Measurements from ENCODE around the gene FOSB. TPM values are rescaled to one million over a fixed set of nuclear protein-coding genes. Genes with fewer than 3 reads are reported as not detected.

Gene FOSB
- total and polyA plus RNA-seq, 9 of the 15 experiments (the other 6 are each of a cell fraction or from before 2014, with no cell fraction given): 0.11 to 2.7 (median 0.73) TPM

DNA sequence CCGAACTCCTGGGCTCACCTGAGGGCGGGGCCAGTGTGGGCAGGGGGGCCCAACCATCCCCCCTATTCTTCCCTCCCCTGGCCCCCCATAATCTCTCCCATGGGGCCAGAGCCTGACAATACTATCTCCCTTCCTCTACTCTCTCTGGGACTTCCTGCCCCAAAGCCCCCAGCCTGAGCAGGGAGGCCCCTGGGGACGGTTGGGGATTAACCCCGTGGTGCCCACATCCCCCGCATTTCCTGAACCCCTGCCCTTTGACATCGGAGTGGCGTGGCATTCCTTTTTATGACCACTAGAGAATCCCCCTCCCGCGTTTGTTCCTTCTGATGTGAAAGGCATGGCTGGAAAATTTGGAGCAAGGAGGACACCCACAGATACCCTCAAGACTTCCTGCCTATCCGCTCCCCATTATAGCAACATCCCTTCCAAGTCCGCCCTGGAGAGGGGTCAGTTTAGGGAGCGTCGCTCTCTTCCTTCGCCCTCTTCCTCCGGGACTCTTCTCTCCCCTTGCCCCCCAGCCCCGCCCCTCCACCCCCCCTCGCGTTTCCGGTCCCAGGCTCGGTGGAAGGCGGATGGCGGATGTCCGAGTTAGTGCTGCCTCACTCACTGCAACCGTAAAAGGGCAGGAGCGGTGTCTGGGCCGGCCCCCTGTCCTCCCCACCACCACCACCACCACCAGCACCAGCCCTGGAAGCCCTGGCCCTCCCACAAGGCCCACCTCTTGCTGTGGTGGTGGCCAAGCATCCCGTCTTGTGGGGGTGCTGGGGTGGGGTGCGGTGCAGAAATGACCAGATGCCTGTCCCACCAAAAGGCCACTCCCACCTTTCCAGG lies 41.3 kb downstream of the FOSB start (continued):
- peak in 1 of 2 experiments; percentile 33; a peak in 2 of 4 replicates for TF ChIP-seq SIN3A (IDR thresholded peaks at IDR 0.05; ENCODE audit: borderline replicate concordance in 2 of 2, control insufficient read depth in 1 of 2, low read depth in 2 of 2, low read length in 2 of 2)
- peak; percentile 56 for TF ChIP-seq GABPB1 (CRISPR knock-in tag; IDR thresholded peaks at IDR 0.05)
- TF ChIP-seq PHB (CRISPR knock-in tag; IDR thresholded peaks at IDR 0.05): no peak
- TF ChIP-seq SMAD1 (IDR thresholded peaks at IDR 0.05; ENCODE audit: low read depth, low read length, partially characterized antibody): peak; percentile 31
- no peak for TF ChIP-seq RAD51 (IDR thresholded peaks at IDR 0.05; ENCODE audit: borderline replicate concordance, low read depth)
- TF ChIP-seq SREBF1 (IDR thresholded peaks at IDR 0.05; ENCODE audit: borderline replicate concordance, low read depth, low read length): 0 out of 2 replicates have a peak, but pooled peaks have one; percentile 16
- 0 out of 2 replicates have a peak, but pooled peaks have one; percentile 31 for TF ChIP-seq E2F3 (CRISPR knock-in tag; IDR thresholded peaks at IDR 0.05)
- TF ChIP-seq, protein P1, sequence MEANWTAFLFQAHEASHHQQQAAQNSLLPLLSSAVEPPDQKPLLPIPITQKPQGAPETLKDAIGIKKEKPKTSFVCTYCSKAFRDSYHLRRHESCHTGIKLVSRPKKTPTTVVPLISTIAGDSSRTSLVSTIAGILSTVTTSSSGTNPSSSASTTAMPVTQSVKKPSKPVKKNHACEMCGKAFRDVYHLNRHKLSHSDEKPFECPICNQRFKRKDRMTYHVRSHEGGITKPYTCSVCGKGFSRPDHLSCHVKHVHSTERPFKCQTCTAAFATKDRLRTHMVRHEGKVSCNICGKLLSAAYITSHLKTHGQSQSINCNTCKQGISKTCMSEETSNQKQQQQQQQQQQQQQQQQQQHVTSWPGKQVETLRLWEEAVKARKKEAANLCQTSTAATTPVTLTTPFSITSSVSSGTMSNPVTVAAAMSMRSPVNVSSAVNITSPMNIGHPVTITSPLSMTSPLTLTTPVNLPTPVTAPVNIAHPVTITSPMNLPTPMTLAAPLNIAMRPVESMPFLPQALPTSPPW (CRISPR knock-in tag; IDR thresholded peaks at IDR 0.05): peak; percentile 100
- TF ChIP-seq ZNF165 (CRISPR knock-in tag; IDR thresholded peaks at IDR 0.05; ENCODE audit: borderline replicate concordance): 0 out of 2 replicates have a peak, but pooled peaks have one; percentile 46
- peak; percentile 92 for TF ChIP-seq GABPA (tag; conservative IDR thresholded peaks at IDR 0.05; ENCODE audit: low read depth)
- TF ChIP-seq, protein P2, sequence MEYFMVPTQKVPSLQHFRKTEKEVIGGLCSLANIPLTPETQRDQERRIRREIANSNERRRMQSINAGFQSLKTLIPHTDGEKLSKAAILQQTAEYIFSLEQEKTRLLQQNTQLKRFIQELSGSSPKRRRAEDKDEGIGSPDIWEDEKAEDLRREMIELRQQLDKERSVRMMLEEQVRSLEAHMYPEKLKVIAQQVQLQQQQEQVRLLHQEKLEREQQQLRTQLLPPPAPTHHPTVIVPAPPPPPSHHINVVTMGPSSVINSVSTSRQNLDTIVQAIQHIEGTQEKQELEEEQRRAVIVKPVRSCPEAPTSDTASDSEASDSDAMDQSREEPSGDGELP (CRISPR knock-in tag; IDR thresholded peaks at IDR 0.05; ENCODE audit: borderline replicate concordance): peak; percentile 60; the same call in 1 of the 2 replicates
- no peak for TF ChIP-seq TBL1XR1 (IDR thresholded peaks at IDR 0.05; ENCODE audit: low read length in 2 of 2)
- TF ChIP-seq ZBTB1 (CRISPR knock-in tag; IDR thresholded peaks at IDR 0.05; ENCODE audit: borderline replicate concordance, low read depth): peak; percentile 78; the same call in 1 of the 2 replicates
- TF ChIP-seq ETV6 (IDR thresholded peaks at IDR 0.05; ENCODE audit: borderline replicate concordance in 1 of 2, low read depth in 2 of 2, low read length in 1 of 2): peak in 1 of 2 experiments; percentile 61; a peak in 1 of 4 replicates
- no peak for TF ChIP-seq ETV6 (CRISPR knock-in tag; IDR thresholded peaks at IDR 0.05; ENCODE audit: borderline replicate concordance)
- TF ChIP-seq, protein P3, sequence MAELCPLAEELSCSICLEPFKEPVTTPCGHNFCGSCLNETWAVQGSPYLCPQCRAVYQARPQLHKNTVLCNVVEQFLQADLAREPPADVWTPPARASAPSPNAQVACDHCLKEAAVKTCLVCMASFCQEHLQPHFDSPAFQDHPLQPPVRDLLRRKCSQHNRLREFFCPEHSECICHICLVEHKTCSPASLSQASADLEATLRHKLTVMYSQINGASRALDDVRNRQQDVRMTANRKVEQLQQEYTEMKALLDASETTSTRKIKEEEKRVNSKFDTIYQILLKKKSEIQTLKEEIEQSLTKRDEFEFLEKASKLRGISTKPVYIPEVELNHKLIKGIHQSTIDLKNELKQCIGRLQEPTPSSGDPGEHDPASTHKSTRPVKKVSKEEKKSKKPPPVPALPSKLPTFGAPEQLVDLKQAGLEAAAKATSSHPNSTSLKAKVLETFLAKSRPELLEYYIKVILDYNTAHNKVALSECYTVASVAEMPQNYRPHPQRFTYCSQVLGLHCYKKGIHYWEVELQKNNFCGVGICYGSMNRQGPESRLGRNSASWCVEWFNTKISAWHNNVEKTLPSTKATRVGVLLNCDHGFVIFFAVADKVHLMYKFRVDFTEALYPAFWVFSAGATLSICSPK (IDR thresholded peaks at IDR 0.05; ENCODE audit: borderline replicate concordance): peak; percentile 47; the same call in 1 of the 2 replicates
- TF ChIP-seq, protein P4, sequence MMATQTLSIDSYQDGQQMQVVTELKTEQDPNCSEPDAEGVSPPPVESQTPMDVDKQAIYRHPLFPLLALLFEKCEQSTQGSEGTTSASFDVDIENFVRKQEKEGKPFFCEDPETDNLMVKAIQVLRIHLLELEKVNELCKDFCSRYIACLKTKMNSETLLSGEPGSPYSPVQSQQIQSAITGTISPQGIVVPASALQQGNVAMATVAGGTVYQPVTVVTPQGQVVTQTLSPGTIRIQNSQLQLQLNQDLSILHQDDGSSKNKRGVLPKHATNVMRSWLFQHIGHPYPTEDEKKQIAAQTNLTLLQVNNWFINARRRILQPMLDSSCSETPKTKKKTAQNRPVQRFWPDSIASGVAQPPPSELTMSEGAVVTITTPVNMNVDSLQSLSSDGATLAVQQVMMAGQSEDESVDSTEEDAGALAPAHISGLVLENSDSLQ (IDR thresholded peaks at IDR 0.05): peak; percentile 33; the same call in 1 of the 2 replicates
- 0 out of 2 replicates have a peak, but pooled peaks have one; percentile 39 for TF ChIP-seq BRD4 (IDR thresholded peaks at IDR 0.05)
- peak; percentile 52; the same call in 1 of the 2 replicates for TF ChIP-seq BACH1 (tag; IDR thresholded peaks at IDR 0.05)
- peak; percentile 22; the same call in 1 of the 2 replicates for TF ChIP-seq NFIC (IDR thresholded peaks at IDR 0.05)
- TF ChIP-seq FOSL1 (tag; conservative IDR thresholded peaks at IDR 0.05): 0 out of 2 replicates have a peak, but pooled peaks have one; percentile 17
- TF ChIP-seq TCF7 (IDR thresholded peaks at IDR 0.05; ENCODE audit: borderline replicate concordance): 0 out of 2 replicates have a peak, but pooled peaks have one; percentile 1
